Neural cell (in vitro differentiated cells): ENCODE data around the gene ROPN1. TPM values are rescaled to one million over a fixed set of nuclear protein-coding genes. Genes with fewer than 3 reads are reported as not detected.

Experiments used
- H2AFZ ChIP-seq: fragments of 200-600, 300-800 bp; sonication (generic), shearing (Covaris generic); 2 replicates; pipeline ENCODE4 v1.6.0; 2014; ENCODE audit warnings: low read depth, mild to moderate bottlenecking, antibody characterized with exemption, low read length, moderate library complexity
- H3F3A ChIP-seq: fragments of 200-600 bp; shearing (Covaris generic); 2 replicates; pipeline ENCODE4 v1.6.1; 2016; ENCODE audit warnings: mild to moderate bottlenecking, moderate library complexity, mixed read lengths, antibody characterized with exemption, low read length; ENCODE audit not compliant: insufficient read depth, poor library complexity, severe bottlenecking
- H3K27ac ChIP-seq: fragments of 200-600, 300-800 bp; sonication (generic), shearing (Covaris generic); 2 replicates; pipeline ENCODE4 v1.5.1; 2014; ENCODE audit warnings: mild to moderate bottlenecking, low read length, moderate library complexity
- H3K27me3 ChIP-seq: fragments of 300-800, 200-600 bp; sonication (generic), shearing (Covaris generic); 2 replicates; pipeline ENCODE4 v1.6.0; 2014; ENCODE audit warnings: mild to moderate bottlenecking, low read depth, low read length, moderate library complexity; ENCODE audit not compliant: insufficient read depth
- H3K36me3 ChIP-seq: fragments of 300-800, 200-600 bp; sonication (generic), shearing (Covaris generic); 2 replicates; pipeline ENCODE4 v1.5.1; 2014; ENCODE audit warnings: mild to moderate bottlenecking, antibody characterized with exemption, low read length, moderate library complexity; ENCODE audit not compliant: insufficient read depth
- H3K4me2 ChIP-seq: fragments of 300-800, 200-600 bp; sonication (generic), shearing (Covaris generic); 2 replicates; pipeline ENCODE4 v1.6.0; 2014; ENCODE audit warnings: mild to moderate bottlenecking, low read length
- H3K4me3 ChIP-seq: fragments of 300-800, 200-600 bp; sonication (generic), shearing (Covaris generic); 2 replicates; pipeline ENCODE4 v1.5.1; 2014; ENCODE audit warnings: mild to moderate bottlenecking, low read length, moderate library complexity
- H3K79me2 ChIP-seq: fragments of 200-600 bp; shearing (Covaris generic); replicated peaks from 2 replicates; pipeline ENCODE4 v1.6.0; 2014; ENCODE audit warnings: mild to moderate bottlenecking, low read length, moderate library complexity; ENCODE audit not compliant: insufficient read depth
- H3K9ac ChIP-seq: fragments of 300-800, 200-600 bp; sonication (generic), shearing (Covaris generic); 2 replicates; pipeline ENCODE4 v1.6.1; 2016; ENCODE audit warnings: mild to moderate bottlenecking, low read length, mixed read lengths
- H3K9me2 ChIP-seq: fragments of 200-600 bp; shearing (Covaris generic); 2 replicates; pipeline ENCODE4 v1.6.1; 2016; ENCODE audit warnings: mild to moderate bottlenecking, low read length, mixed read lengths; ENCODE audit not compliant: insufficient read depth
- H3K9me3 ChIP-seq: fragments of 200-600, 300-800 bp; sonication (generic), shearing (Covaris generic); 2 replicates; pipeline ENCODE4 v1.6.1; 2016; ENCODE audit warnings: mild to moderate bottlenecking, mixed run types, low read length, moderate library complexity, mixed read lengths
- H4K20me1 ChIP-seq: fragments of 200-600 bp; shearing (Covaris generic); 2 replicates; pipeline ENCODE4 v1.6.1; 2016; ENCODE audit warnings: mild to moderate bottlenecking, mixed run types; ENCODE audit not compliant: insufficient read depth
- CTCF ChIP-seq: fragments of 450-650 bp; IDR thresholded peaks from 2 replicates; pipeline ENCODE4 v1.5.1; 2014; ENCODE audit warnings: antibody characterized with exemption, mild to moderate bottlenecking, moderate library complexity; ENCODE audit not compliant: poor library complexity, severe bottlenecking
- EP300 ChIP-seq: fragments of 450-650 bp; conservative IDR thresholded peaks from 2 replicates; pipeline ENCODE4 v1.6.1; 2014; ENCODE audit warnings: antibody characterized with exemption, mild to moderate bottlenecking, moderate library complexity; ENCODE audit not compliant: poor library complexity, severe bottlenecking
- EZH2 ChIP-seq: fragments of 200-600, 300-800 bp; shearing (Covaris generic), sonication (generic); IDR thresholded peaks from 2 replicates; pipeline ENCODE4 v1.6.1; 2014; ENCODE audit warnings: antibody characterized with exemption, low read length, borderline replicate concordance, mild to moderate bottlenecking; ENCODE audit not compliant: insufficient read depth, poor library complexity, severe bottlenecking
- MXI1 ChIP-seq: fragments of 450-650 bp; conservative IDR thresholded peaks from 2 replicates; pipeline ENCODE4 v1.6.1; 2014; ENCODE audit warnings: antibody characterized with exemption, mild to moderate bottlenecking; ENCODE audit not compliant: poor library complexity, severe bottlenecking
- POLR2AphosphoS5 ChIP-seq: IDR thresholded peaks from 2 replicates; pipeline ENCODE4 v1.6.1; 2012
- RAD21 ChIP-seq: fragments of 450-650 bp; conservative IDR thresholded peaks from 2 replicates; pipeline ENCODE4 v1.6.1; 2014; ENCODE audit warnings: antibody characterized with exemption, mild to moderate bottlenecking, moderate library complexity
- REST ChIP-seq: IDR thresholded peaks from 2 replicates; pipeline ENCODE4 v1.6.1; 2012; ENCODE audit warnings: borderline replicate concordance
- SMC3 ChIP-seq: fragments of 450-650 bp; conservative IDR thresholded peaks from 2 replicates; pipeline ENCODE4 v1.6.1; 2014; ENCODE audit warnings: antibody characterized with exemption, mild to moderate bottlenecking, moderate library complexity; ENCODE audit not compliant: poor library complexity
- TAF1 ChIP-seq: IDR thresholded peaks from 2 replicates; pipeline ENCODE4 v1.6.1; 2012; ENCODE audit warnings: low read depth
- polyA plus RNA-seq: library from polyadenylated mRNA; depleted of rRNA; stranded (reverse); fragments of >200 nt; gene quantifications from 2 replicates; pipeline ENCODE4 v1.2.3, GENCODE V29; 2014

The ROPN1 gene
- polyA plus RNA-seq, 1 donor from 2014 or later, result not detected

DNA sequence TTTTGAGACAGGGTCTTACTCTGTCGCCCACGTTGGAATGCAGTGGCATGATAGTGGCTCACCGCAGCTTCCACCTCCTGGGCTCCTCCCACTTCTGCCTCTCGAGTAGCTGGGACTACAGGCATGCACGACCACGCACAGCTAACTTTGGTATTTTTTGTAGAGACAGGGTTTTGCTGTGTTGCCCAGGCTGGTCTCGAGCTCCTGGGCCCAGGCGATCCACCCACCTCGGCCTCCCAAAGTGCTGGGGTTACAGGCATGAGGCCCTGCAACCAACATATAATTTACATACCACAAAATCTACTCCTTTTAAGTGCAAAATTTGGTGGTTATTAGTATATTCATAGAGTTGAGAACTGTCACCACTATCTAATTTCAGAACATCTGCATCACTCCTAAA is 62.6 kb downstream of the ROPN1 start:
- Histone ChIP-seq H2AFZ (no peak overlapping the region), H3F3A (no peaks in the 10 kb centered on the region), H3K9me3 (no peaks in the 10 kb centered on the region), H3K79me2 (no peaks in the 10 kb centered on the region), H4K20me1 (no peaks in the 10 kb centered on the region), H3K4me2 (no peak overlapping the region), H3K9me2 (no peaks in the 10 kb centered on the region), H3K27me3 (no peaks in the 10 kb centered on the region), H3K27ac (no peak overlapping the region), H3K9ac (no peak overlapping the region), H3K4me3 (no peak overlapping the region), H3K36me3 (peaks cover 8% of the 10 kb centered on the region)
- TF ChIP-seq POLR2AphosphoS5 (no peak), RAD21 (no peak), EZH2 (no peak), CTCF (no peak), REST (no peak), SMC3 (no peak)

DNA sequence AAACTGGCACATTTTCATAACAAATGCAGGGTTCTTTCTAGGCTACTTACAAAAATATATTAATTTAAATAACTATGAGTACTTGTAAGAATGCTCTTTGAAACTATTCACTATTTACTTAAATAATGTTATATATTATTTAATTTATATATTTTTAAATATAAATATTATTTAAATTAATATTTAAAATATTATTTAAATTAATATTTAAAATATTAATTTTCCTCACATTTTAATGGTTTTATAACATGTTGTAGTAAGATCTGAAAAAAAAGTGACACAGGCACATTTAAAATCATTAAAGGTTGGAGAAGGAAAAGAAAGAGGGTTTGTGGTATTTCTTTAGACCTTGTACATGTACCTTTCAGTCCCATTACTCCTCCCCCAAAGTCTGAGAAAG is 65.5 kb downstream of the ROPN1 start:
- TF ChIP-seq RAD21, result no peak
- Histone ChIP-seq H3K27me3 (no peaks in the 10 kb centered on the region), H3K4me3 (no peak overlapping the region), H3K27ac (no peak overlapping the region), H3K79me2 (no peaks in the 10 kb centered on the region), H3K9ac (no peak overlapping the region), H3K9me3 (no peaks in the 10 kb centered on the region), H3K36me3 (peaks cover 8% of the 10 kb centered on the region), H4K20me1 (no peaks in the 10 kb centered on the region), H2AFZ (no peak overlapping the region), H3K9me2 (no peaks in the 10 kb centered on the region), H3K4me2 (no peak overlapping the region), H3F3A (no peaks in the 10 kb centered on the region)

DNA sequence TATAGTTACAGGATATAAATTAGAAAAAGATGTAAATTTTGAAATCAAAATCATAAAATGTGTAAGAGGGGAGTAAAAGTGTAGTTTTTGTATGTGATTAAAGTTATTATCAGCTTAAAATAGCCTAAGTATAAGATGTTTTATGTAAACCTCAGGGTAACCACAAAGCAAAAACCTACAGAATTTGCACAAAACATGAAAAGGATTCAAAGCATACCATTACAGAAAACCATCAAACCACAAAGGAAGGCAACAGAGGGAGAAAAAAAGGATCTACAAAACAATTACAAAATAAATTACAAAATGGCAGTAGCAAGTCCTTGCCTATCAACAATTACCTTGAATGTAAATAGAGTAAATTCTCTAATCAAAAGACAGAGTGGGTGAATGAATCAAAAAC is 71.1 kb downstream of the ROPN1 start:
- Histone ChIP-seq H3K79me2 (no peaks in the 10 kb centered on the region), H3K4me3 (no peak overlapping the region), H3K27me3 (no peaks in the 10 kb centered on the region), H3K27ac (no peak overlapping the region), H3K36me3 (peaks cover 20% of the 10 kb centered on the region), H3F3A (no peaks in the 10 kb centered on the region), H4K20me1 (no peaks in the 10 kb centered on the region), H3K9me2 (no peaks in the 10 kb centered on the region), H2AFZ (no peak overlapping the region), H3K9ac (no peak overlapping the region), H3K4me2 (no peak overlapping the region), H3K9me3 (no peaks in the 10 kb centered on the region)
- no peak for TF ChIP-seq POLR2AphosphoS5
- TF ChIP-seq EP300, result no peak
- no peak for TF ChIP-seq SMC3
- TF ChIP-seq TAF1, result no peak
- TF ChIP-seq EZH2, result no peak
- no peak for TF ChIP-seq CTCF
- no peak for TF ChIP-seq RAD21
- TF ChIP-seq REST, result no peak
- TF ChIP-seq MXI1, result no peak
